ENCODE data around the gene ZNF575. TPM values are rescaled to one million over a fixed set of nuclear protein-coding genes. Genes with fewer than 3 reads are reported as not detected.

Gene ZNF575
- polyA plus RNA-seq, 3 donors: 0.25 to 0.79 (median 0.29) TPM

- Histone ChIP-seq H3K9me3 (replicated peaks in 1 of 2; ENCODE audit: control insufficient read depth in 1 of 2, insufficient read depth in 1 of 2, low read length in 2 of 2) (no peaks in the 10 kb centered on the region), H3K4me2 (replicated peaks; ENCODE audit: extremely low read depth, low read length, poor library complexity, severe bottlenecking) (no peak overlapping the region), H3K4me1 (ENCODE audit: control insufficient read depth in 1 of 2, insufficient read depth in 2 of 2, low read length in 2 of 2) (no peaks in the 10 kb centered on the region), H3K9ac (ENCODE audit: insufficient read depth, low read length, poor library complexity, severe bottlenecking) (no peak overlapping the region), H3K36me3 (replicated peaks in 1 of 2; ENCODE audit: control insufficient read depth in 1 of 2, insufficient read depth in 2 of 2, low read length in 2 of 2) (peaks cover 47 to 79% of the 10 kb centered on the region in 2 donors), H3K27ac (ENCODE audit: low read depth in 1 of 2, low read length in 2 of 2) (no peak overlapping the region), H4K20me1 (ENCODE audit: insufficient read depth, low read length) (no peaks in the 10 kb centered on the region), H3K27me3 (ENCODE audit: control insufficient read depth in 2 of 2, insufficient read depth in 2 of 2, low read length in 2 of 2) (no peaks in the 10 kb centered on the region), H3K4me3 (replicated peaks in 1 of 3; ENCODE audit: low read depth in 2 of 3, low read length in 3 of 3) (no peak overlapping the region), H2AFZ (ENCODE audit: insufficient read depth, low read depth, low read length, poor library complexity, severe bottlenecking) (no peak overlapping the region), H3K79me2 (ENCODE audit: insufficient read depth, low read length) (no peaks in the 10 kb centered on the region)
- WGBS (ENCODE audit: insufficient coverage): no CpG with 5 or more reads among the region's 3 CpGs
- no peak for DNase-seq
- Mint-ChIP-seq H3K4me3 (no peak overlapping the region), H3K9me3 (no peaks in the 10 kb centered on the region), H3K4me1 (no peaks in the 10 kb centered on the region), H3K27ac (peak overlapping the region in 2 of 7 donors; percentile 1 to 62), H3K27me3 (ENCODE audit: low read depth in 3 of 3) (peaks cover 0 to 3% (median 2%) of the 10 kb centered on the region in 3 donors), H3K36me3 (peaks cover 62 to 80% of the 10 kb centered on the region in 2 donors)
- TF ChIP-seq CTCF (IDR thresholded peaks at IDR 0.05): no peak
- intact Hi-C loops (cut with micrococcal nuclease): no loop called here
Observed at GRCh38 chr19:43552198-43552450, 19.1 kb downstream of the ZNF575 start.

- TF ChIP-seq CTCF (IDR thresholded peaks at IDR 0.05): no peak
- H3K36me3 Mint-ChIP-seq: peaks cover 63 to 80% of the 10 kb centered on the region in 2 donors
- Histone ChIP-seq H3K9me3 (replicated peaks in 1 of 2; ENCODE audit: control insufficient read depth in 1 of 2, insufficient read depth in 1 of 2, low read length in 2 of 2) (no peaks in the 10 kb centered on the region), H4K20me1 (ENCODE audit: insufficient read depth, low read length) (no peaks in the 10 kb centered on the region), H3K9ac (ENCODE audit: insufficient read depth, low read length, poor library complexity, severe bottlenecking) (no peak overlapping the region), H3K4me3 (replicated peaks in 1 of 3; ENCODE audit: low read depth in 2 of 3, low read length in 3 of 3) (no peak overlapping the region), H2AFZ (ENCODE audit: insufficient read depth, low read depth, low read length, poor library complexity, severe bottlenecking) (no peak overlapping the region), H3K27me3 (ENCODE audit: control insufficient read depth in 2 of 2, insufficient read depth in 2 of 2, low read length in 2 of 2) (no peaks in the 10 kb centered on the region), H3K4me1 (ENCODE audit: control insufficient read depth in 1 of 2, insufficient read depth in 2 of 2, low read length in 2 of 2) (no peaks in the 10 kb centered on the region), H3K79me2 (ENCODE audit: insufficient read depth, low read length) (no peaks in the 10 kb centered on the region), H3K4me2 (replicated peaks; ENCODE audit: extremely low read depth, low read length, poor library complexity, severe bottlenecking) (no peak overlapping the region), H3K36me3 (replicated peaks in 1 of 2; ENCODE audit: control insufficient read depth in 1 of 2, insufficient read depth in 2 of 2, low read length in 2 of 2) (peaks cover 50 to 81% of the 10 kb centered on the region in 2 donors), H3K27ac (ENCODE audit: low read depth in 1 of 2, low read length in 2 of 2) (peak overlapping the region in 1 of 2 donors; percentile 34)
- no peaks in the 10 kb centered on the region for H3K4me1 Mint-ChIP-seq
- peak overlapping the region in 4 of 7 donors; percentile 33 to 77 (median 53) for H3K27ac Mint-ChIP-seq
- DNase-seq: no peak
- H3K27me3 Mint-ChIP-seq (ENCODE audit: low read depth in 3 of 3): peaks cover 0 to 3% (median 0%) of the 10 kb centered on the region in 3 donors
- 33% methylated on average over 1 of the region's 3 CpGs for WGBS (ENCODE audit: insufficient coverage)
- no peak overlapping the region for H3K4me3 Mint-ChIP-seq
- intact Hi-C loops (cut with micrococcal nuclease): no loop called here
- H3K9me3 Mint-ChIP-seq: no peaks in the 10 kb centered on the region
Observed at GRCh38 chr19:43552616-43553015, 19.6 kb downstream of the ZNF575 start.
